ENCODE measurements around the gene USP28.
A peak's percentile ranks its signal among the peaks of the same experiment; 100 is the strongest.

USP28 gene

DNA sequence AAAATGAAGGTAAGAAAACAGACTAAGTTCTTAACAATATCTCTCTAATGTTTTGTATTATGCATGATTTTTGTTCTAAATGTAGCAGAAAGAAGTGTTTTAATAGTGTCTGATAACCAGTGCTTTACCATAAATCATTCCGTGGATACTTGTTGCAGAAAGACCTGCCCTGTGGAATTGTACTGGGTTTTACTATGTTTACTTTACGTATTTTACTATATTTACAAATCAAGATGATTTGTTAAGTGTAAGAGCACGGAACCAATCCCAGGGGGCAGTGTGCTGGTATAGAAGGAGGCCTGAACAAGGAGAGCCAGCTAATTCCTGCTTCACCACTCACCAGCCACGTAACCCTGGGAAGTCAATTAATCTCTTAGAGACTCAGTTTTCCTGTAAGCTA is 30.7 kb upstream of the USP28 start:
- DNase-seq (ENCODE audit: extremely low spot score), result peak; percentile 77
- CTCF ChIA-PET, result interaction anchor here (0.6 to 5.8 kb wide), 8 partner anchors 10 to 385 kb away, joined by 3 to 73 read pairs (median 3); no protein-coding TSS in a partner anchor

DNA sequence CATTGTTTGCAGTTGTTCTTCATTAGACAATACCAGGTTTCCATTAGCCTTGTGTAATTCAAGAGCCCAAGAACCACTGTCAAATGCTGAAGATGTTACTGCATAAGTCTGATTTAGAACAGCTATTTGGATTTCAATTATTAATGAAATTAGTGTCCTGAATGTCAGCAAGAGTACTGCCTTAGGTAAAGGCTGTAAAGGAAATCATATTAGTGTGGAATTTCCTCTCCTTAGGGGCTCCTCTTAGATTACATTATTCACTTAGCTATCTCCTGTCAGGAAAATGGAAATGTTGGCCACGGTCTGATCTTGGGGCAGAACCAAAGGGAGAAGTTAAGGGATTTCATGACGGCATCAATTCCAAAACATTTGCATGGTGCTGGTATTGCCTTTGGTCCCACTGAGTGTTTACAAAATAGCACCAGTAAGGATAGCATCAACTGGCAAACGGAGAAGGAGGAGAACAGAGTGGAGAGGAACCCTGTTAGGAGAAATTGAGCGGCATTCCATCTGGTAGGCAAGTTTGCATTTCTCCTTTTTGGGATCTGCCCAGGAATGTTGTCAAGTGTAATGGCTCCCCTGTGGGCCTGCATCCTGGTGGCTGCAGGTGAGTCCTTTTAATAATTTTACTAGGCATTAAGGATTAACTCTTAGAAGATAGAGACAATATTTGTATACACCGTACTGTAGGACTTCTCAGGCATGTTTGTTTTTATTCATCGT is 29.2 kb upstream of the USP28 start, which contains the start of gene HTR3B:
TSS of gene HTR3B (plus strand) at position 418 of the 723 bp plus-strand sequence. CDS start at position 556, 138 bp downstream.
- ChIA-PET CTCF (interaction anchor here (0.6 to 5.8 kb wide), 4 partner anchors 9 to 77 kb away, joined by 3 to 73 read pairs (median 4); no protein-coding TSS in a partner anchor), POLR2A (interaction anchor here (1.2 kb wide), 1 partner anchor 21 kb away, joined by 4 read pairs; no protein-coding TSS in a partner anchor)
- TF ChIP-seq HDGF (IDR thresholded peaks at IDR 0.05; ENCODE audit: borderline replicate concordance) (no peak), LEF1 (IDR thresholded peaks at IDR 0.05; ENCODE audit: borderline replicate concordance) (no peak), NFRKB (IDR thresholded peaks at IDR 0.05) (no peak), FOXM1 (IDR thresholded peaks at IDR 0.05; ENCODE audit: borderline replicate concordance) (no peak), ARNT (IDR thresholded peaks at IDR 0.05) (no peak), TARDBP (IDR thresholded peaks at IDR 0.05) (no peak), CTBP1 (IDR thresholded peaks at IDR 0.05; ENCODE audit: borderline replicate concordance) (no peak)
- TF ChIP-seq, protein P1, sequence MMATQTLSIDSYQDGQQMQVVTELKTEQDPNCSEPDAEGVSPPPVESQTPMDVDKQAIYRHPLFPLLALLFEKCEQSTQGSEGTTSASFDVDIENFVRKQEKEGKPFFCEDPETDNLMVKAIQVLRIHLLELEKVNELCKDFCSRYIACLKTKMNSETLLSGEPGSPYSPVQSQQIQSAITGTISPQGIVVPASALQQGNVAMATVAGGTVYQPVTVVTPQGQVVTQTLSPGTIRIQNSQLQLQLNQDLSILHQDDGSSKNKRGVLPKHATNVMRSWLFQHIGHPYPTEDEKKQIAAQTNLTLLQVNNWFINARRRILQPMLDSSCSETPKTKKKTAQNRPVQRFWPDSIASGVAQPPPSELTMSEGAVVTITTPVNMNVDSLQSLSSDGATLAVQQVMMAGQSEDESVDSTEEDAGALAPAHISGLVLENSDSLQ (IDR thresholded peaks at IDR 0.05), result no peak

More for the DNA sequence above, 30.7 kb upstream of the USP28 start:
- POLR2A ChIA-PET, result interaction anchor here (0.6 to 3.0 kb wide), 4 partner anchors 9 to 46 kb away, joined by 3 to 10 read pairs (median 4); no protein-coding TSS in a partner anchor
- TF ChIP-seq HDGF (IDR thresholded peaks at IDR 0.05; ENCODE audit: borderline replicate concordance), result no peak
- TF ChIP-seq FOXA1 (IDR thresholded peaks at IDR 0.05), result peak; percentile 91
- TF ChIP-seq FOXK2 (IDR thresholded peaks at IDR 0.05), result 0 out of 2 replicates have a peak, but pooled peaks have one; percentile 45
- TF ChIP-seq SP1 (IDR thresholded peaks at IDR 0.05), result no peak
- peak; percentile 87 for TF ChIP-seq CTBP1 (IDR thresholded peaks at IDR 0.05; ENCODE audit: borderline replicate concordance)
- no peak for TF ChIP-seq BHLHE40 (IDR thresholded peaks at IDR 0.05; ENCODE audit: borderline replicate concordance)
- TF ChIP-seq L3MBTL2 (conservative IDR thresholded peaks at IDR 0.05), result no peak
- TF ChIP-seq, protein P1 (IDR thresholded peaks at IDR 0.05), result peak; percentile 95
- TF ChIP-seq ARNT (IDR thresholded peaks at IDR 0.05), result peak; percentile 78; the same call in 1 of the 2 replicates

DNA sequence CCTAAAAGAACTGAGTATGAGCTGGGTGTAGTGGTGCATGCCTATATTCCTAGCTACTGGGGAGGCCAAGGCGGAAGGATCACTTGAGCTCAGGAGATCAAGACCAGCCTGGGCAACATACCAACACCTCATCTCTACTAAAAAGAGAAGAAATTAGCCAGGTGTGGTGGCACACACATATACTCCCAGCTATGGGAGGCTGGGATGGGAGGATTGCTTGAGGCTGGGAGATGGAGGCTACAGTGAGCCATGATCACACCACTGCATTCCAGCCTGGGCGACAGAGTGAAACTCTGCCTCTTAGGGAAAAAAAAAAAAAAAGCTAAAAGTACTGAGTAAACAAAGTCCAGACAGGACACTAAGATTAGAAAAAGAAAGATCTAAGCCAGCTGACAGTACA is 25.8 kb upstream of the USP28 start:
- ChIA-PET CTCF (interaction anchor here (0.6 to 0.9 kb wide), 2 partner anchors 150 to 360 kb away, joined by 4 to 6 read pairs; no protein-coding TSS in a partner anchor), POLR2A (no interaction called here)
- DNase-seq (ENCODE audit: extremely low spot score), result no peak
- TF ChIP-seq ZNF384 (IDR thresholded peaks at IDR 0.05) (no peak), SP1 (IDR thresholded peaks at IDR 0.05) (no peak), ELF4 (IDR thresholded peaks at IDR 0.05) (no peak), SUZ12 (IDR thresholded peaks at IDR 0.05) (no peak), HDGF (IDR thresholded peaks at IDR 0.05; ENCODE audit: borderline replicate concordance) (no peak), CTBP1 (IDR thresholded peaks at IDR 0.05; ENCODE audit: borderline replicate concordance) (no peak), NFRKB (IDR thresholded peaks at IDR 0.05) (no peak), TARDBP (IDR thresholded peaks at IDR 0.05) (no peak), ARNT (IDR thresholded peaks at IDR 0.05) (no peak), FOXK2 (IDR thresholded peaks at IDR 0.05) (no peak), LEF1 (IDR thresholded peaks at IDR 0.05; ENCODE audit: borderline replicate concordance) (no peak), FOXA1 (IDR thresholded peaks at IDR 0.05) (no peak)
- TF ChIP-seq, protein P1 (IDR thresholded peaks at IDR 0.05), result no peak

More for the DNA sequence above, 29.2 kb upstream of the USP28 start, which contains the start of gene HTR3B:
- no peak for DNase-seq (ENCODE audit: extremely low spot score)

DNA sequence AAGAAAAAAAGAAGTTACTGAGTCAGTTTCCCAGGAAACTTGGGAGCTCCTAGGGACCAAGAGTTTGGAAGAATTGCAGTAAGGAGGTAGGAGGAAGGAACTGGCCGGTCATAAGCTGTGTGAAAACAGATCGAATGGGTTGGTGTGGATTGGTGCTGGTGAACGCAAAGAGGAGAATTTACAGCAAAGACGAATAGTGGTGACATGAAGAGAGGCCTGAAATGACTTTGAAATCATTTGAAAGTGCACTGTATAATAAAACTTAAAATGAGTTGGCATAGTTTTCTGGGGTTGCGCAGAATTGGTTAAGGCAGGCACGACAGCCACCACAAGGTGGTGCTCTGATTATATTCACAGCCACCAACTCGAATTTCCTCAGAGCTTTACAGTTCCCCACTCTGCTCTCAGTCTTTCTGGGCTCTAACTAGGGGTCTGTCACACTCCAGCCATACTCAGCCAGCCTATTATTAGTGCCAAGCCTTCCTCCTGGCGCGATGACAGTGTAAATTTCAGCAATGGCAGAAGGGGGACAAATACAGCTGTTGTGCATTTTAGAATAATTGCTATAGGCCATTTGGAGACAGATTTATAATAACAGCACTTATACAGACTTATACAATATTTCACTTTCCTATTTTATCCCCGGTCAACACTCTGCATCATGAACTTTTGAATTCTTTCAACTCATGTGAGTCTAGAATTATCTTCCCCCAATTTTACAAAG is 20.9 kb upstream of the USP28 start:
- DNase-seq (ENCODE audit: extremely low spot score), result peak; percentile 60
- ChIA-PET POLR2A (interaction anchor here (0.6 to 2.8 kb wide), 6 partner anchors 11 to 79 kb away, joined by 3 to 11 read pairs (median 3); partner anchors contain the start of genes HTR3A and USP28), CTCF (interaction anchor here (0.6 to 4.2 kb wide), 30 partner anchors 9 to 1184 kb away, joined by 3 to 73 read pairs (median 4); partner anchors contain the start of genes HTR3A, HTR3B and USP28)
- TF ChIP-seq, protein P1 (IDR thresholded peaks at IDR 0.05), result no peak
- no peak for TF ChIP-seq FOXM1 (IDR thresholded peaks at IDR 0.05; ENCODE audit: borderline replicate concordance)
- no peak for TF ChIP-seq SP1 (IDR thresholded peaks at IDR 0.05)
- no peak for TF ChIP-seq L3MBTL2 (conservative IDR thresholded peaks at IDR 0.05)
- no peak for TF ChIP-seq BHLHE40 (IDR thresholded peaks at IDR 0.05; ENCODE audit: borderline replicate concordance)
- no peak for TF ChIP-seq FOXK2 (IDR thresholded peaks at IDR 0.05)
- no peak for TF ChIP-seq ELF4 (IDR thresholded peaks at IDR 0.05)
- TF ChIP-seq LEF1 (IDR thresholded peaks at IDR 0.05; ENCODE audit: borderline replicate concordance), result no peak
- no peak for TF ChIP-seq SUZ12 (IDR thresholded peaks at IDR 0.05)
- no peak for TF ChIP-seq HDGF (IDR thresholded peaks at IDR 0.05; ENCODE audit: borderline replicate concordance)
- TF ChIP-seq NFRKB (IDR thresholded peaks at IDR 0.05), result no peak
- TF ChIP-seq CTBP1 (IDR thresholded peaks at IDR 0.05; ENCODE audit: borderline replicate concordance), result no peak
- TF ChIP-seq TARDBP (IDR thresholded peaks at IDR 0.05), result no peak
- no peak for TF ChIP-seq ZNF384 (IDR thresholded peaks at IDR 0.05)
- TF ChIP-seq FOXA1 (IDR thresholded peaks at IDR 0.05), result no peak
- TF ChIP-seq ARNT (IDR thresholded peaks at IDR 0.05), result no peak

All from HEK293T (cell line).